ENCODE measurements around the gene CHRNG.

The CHRNG gene

GRCh38 chr2:232578626-232579025, 39.1 kb downstream of the CHRNG start:
- no peak for DNase-seq (ENCODE audit: low read depth in 2 of 2)

DNA sequence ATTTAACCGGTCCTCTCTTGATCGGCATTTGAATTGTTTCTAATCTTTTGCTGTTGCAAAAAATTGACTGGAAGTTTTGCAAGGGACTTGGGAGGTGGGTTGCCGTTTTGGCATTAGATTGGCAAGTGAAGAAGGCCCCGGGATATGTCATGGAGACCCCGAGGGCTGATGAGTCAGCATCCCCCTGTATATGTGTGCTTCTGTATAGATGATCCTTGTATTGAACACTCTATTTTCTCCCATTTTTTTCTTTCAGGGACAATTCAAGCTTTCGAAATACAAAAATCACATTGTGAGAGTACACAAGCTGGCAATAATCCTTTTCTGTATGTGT, 41.1 kb downstream of the CHRNG start:
- no peak for DNase-seq (ENCODE audit: low read depth in 2 of 2)

DNA sequence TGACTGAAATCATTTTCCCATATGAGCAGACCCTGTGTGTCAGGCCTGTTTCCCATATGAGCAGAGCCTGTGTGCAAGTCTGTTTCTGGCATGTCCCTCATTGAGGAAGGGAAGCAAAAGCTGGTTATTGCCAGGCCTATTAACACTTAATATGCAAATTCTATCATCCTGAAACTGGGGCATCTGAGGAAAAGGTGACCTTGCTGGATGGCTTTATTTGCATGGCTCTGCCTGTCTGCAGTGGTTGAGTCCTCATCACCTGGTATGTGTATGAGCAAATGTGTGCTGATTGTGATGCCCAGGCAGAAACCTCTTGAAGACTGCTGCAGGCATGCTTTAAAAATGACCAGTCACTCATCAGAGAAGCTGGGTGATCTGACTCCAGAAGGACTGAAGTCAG, 42.2 kb downstream of the CHRNG start:
- DNase-seq (ENCODE audit: low read depth in 2 of 2) = no peak

DNA sequence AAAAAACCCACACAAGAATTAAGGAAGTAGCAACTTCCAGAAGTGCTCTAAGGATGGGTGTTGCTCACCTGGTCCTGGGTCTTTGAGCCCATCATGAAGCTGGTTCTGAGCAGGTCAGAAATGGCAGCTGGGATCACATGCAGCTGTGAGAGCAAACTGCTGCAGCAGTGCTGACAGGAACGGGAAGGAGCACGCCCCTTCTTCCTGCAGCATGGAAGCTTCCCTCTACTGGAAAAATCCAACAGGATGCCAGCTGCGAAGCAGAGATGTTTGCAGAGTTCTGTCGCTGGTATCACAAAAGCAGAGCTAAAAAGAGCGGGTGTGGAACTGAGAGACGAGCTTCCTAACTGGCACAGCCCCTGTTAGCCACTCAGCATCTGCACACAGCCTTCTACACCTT, 44.7 kb downstream of the CHRNG start:
- DNase-seq (ENCODE audit: low read depth in 2 of 2) = no peak

DNA sequence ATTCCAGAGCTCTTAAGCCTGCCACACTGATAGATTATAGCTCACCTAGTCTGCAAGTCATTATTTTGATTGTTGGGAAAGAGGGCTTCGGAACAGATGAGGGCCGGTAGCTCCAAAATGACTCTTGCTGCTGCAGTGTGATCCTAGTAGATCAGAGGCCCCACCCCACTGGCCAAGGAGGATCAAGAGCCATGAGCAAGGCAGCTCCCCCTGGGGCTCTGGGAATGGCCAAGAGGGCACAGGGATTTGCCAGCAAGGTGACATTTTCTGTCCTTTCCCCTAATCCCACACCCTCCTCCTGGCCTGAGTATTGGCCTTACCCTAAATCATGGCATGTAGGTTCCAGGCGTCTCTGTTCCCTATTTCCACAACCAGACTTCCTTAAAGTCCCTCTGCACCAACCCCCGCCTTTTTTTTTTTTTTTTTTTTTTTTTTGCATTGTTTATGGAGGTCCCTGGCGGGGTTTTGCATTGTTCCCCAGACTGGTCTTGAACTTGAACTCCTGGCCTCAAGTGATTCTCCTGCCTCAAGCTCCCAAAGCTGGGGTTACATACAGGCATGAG, 47.5 kb downstream of the CHRNG start:
- DNase-seq (ENCODE audit: low read depth in 2 of 2) = no peak

DNA sequence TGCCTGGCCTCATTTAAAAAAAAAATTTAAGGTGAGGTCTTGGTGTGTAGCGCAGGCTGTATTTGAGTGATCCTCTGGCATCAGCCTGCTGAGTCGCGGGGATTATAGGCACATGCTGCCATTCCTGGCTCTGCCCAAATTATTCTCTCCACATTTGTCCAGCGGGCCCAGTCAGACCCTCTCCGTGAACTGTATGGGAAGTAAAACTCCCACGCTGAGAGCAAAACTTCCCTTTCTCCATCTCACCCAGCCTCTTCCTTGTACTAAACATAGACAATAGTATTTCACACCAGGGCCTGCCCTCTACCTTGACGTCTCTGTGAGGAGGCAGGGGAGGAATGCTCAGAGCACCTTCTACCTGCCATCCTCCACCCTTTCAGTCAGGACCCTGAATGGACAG, 48.0 kb downstream of the CHRNG start:
- no peak for DNase-seq (ENCODE audit: low read depth in 2 of 2)

GRCh38 chr2:232588031-232588430, 48.5 kb downstream of the CHRNG start:
- DNase-seq (ENCODE audit: low read depth in 2 of 2) = no peak

DNA sequence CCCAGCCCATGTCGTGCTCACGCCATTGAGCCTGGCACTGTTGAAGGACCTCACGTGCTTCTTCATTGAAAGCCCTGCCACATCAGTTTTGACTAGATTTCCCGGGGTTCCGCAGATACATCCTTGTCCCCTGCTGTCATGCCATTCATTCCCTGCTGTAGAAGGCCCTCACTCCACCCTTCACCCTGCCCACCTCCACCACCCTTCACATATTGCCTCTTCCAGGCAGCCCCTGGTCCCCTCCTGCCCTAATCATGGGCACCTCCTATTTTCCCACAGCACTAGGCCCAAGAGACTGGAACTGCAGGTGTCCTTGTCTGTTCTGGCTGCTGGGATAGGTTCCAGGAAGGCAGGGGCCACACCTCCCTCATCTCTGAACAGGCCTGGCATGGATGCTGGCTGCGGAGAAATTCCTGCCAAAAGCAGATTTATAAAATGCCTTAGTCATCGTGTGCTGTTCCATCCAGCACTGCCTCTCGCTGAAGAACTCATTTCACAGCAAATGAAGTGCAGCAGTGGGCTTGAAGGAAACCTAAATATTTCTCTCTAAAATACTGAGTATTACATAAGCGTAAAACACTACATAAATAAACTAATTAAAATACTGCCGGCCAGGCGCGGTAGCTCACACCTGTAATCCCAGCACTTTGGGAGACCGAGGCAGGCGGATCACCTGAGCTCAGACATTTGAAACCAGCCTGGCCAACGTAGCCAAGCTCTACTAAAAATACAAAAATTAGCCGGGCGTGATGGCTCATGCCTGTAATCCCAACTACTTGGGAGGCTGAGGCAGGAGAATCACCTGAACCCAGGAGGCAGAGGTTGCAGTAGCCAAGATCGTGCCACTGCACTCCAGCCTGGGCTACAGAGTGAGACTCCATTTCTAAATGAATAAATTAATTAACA, 49.4 kb downstream of the CHRNG start:
- DNase-seq (ENCODE audit: low read depth in 2 of 2) = no peak

- no peak for DNase-seq (ENCODE audit: low read depth in 2 of 2)
These were observed 53.4 kb downstream of the CHRNG start for GRCh38 chr2:232592772-232593395.

DNA sequence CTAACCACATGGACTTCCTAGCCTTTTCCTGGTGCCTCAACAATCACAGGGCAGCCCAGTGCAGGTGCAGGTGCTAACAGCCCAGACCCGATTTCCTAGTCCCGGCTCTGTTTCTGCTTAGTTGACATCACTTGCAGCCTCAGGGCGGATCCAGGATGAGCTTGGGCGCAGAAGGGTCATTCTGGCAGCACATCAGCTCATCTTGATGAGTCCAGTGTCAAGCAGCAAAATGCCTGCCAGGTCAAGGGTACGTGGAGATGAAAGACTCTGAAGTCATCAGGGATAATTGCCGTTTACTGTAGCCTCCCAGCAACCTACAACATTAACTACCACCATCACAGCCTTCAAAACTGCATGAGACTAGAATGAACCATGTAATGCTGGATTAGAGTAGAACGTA, 54.5 kb downstream of the CHRNG start:
- no peak for DNase-seq (ENCODE audit: low read depth in 2 of 2)

Measured in stimulated activated CD4-positive, alpha-beta T cell treated with anti-CD3 and anti-CD28 coated beads, Interleukin-1b, Interleukin-23, amount 100 ng/mL, for 4 hours (primary cell).